ENCODE measurements around the gene OTOP2.

DNA sequence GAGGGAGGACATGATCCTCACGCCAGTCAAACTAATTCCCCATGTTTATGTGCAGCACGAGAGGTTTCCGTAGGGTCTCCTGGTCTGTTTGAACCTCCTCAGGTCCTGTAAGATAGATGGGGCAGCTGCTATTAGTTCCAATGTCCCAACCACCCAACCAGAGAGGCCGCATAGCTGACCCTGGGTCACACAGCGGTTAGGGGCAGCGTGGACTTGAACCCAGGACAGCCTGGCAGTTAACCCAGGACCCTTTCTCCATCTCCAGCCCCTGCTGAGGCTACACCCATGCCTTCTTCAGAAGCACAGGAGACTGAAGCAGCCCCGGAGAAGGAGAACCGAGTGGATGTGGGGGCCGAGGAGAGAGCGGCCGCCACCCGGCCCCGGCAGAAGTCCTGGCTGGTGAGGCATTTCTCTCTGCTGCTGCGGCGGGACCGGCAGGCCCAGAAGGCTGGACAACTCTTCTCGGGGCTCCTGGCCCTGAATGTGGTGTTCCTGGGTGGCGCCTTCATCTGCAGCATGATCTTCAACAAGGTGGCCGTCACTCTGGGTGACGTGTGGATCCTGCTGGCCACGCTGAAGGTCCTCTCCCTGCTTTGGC lies 17.2 kb downstream of the OTOP2 start:
- no peak for TF ChIP-seq PPARA (CRISPR knock-in tag; IDR thresholded peaks at IDR 0.05; ENCODE audit: borderline replicate concordance)
- TF ChIP-seq SNAI2 (CRISPR knock-in tag; IDR thresholded peaks at IDR 0.05) = no peak
- TF ChIP-seq, protein P1, sequence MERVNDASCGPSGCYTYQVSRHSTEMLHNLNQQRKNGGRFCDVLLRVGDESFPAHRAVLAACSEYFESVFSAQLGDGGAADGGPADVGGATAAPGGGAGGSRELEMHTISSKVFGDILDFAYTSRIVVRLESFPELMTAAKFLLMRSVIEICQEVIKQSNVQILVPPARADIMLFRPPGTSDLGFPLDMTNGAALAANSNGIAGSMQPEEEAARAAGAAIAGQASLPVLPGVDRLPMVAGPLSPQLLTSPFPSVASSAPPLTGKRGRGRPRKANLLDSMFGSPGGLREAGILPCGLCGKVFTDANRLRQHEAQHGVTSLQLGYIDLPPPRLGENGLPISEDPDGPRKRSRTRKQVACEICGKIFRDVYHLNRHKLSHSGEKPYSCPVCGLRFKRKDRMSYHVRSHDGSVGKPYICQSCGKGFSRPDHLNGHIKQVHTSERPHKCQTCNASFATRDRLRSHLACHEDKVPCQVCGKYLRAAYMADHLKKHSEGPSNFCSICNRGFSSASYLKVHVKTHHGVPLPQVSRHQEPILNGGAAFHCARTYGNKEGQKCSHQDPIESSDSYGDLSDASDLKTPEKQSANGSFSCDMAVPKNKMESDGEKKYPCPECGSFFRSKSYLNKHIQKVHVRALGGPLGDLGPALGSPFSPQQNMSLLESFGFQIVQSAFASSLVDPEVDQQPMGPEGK (CRISPR knock-in tag; IDR thresholded peaks at IDR 0.05; ENCODE audit: borderline replicate concordance) = no peak
- no peak for TF ChIP-seq ARNTL (CRISPR knock-in tag; IDR thresholded peaks at IDR 0.05; ENCODE audit: borderline replicate concordance, low read depth)
- TF ChIP-seq TOX (CRISPR knock-in tag; IDR thresholded peaks at IDR 0.05; ENCODE audit: borderline replicate concordance) = no peak
- no peak for TF ChIP-seq TSHZ2 (CRISPR knock-in tag; IDR thresholded peaks at IDR 0.05)
- TF ChIP-seq RARB (CRISPR knock-in tag; IDR thresholded peaks at IDR 0.05) = no peak
